Measurements from ENCODE around the gene UPK1B. TPM values are rescaled to one million over a fixed set of nuclear protein-coding genes. Genes with fewer than 3 reads are reported as not detected.
"Not testable (repeated sequence)": the region's sequence is repeated elsewhere in the genome, so short reads cannot be mapped to it uniquely, and the experiment has no call there.

UPK1B gene
- total and polyA plus RNA-seq, 4 donors: 0.08 to 0.23 (median 0.14) TPM

DNA sequence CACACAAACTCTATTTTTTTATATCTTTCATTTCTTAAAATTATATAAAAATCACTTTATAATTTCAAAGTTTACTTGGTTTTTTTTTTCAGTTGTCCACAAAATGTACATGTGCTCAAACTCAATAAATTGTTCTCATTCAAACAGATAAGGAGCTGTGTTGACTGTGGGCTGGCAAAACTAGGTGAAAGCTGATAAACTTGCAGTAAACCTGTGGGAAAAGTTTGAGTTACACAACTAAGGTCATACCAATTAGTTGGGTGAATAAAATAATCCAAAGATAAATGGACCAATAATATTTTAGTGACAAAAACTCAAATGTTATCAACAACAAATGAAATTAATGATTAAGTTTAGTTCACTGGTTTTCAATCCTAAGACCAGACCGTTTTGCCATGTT, 12.6 kb upstream of the UPK1B start:
- TF ChIP-seq EGR1 (IDR thresholded peaks at IDR 0.05; ENCODE audit: low read depth in 2 of 2): no peak
- TF ChIP-seq RXRA (IDR thresholded peaks at IDR 0.05): no peak
- no peak for TF ChIP-seq NR2F2 (IDR thresholded peaks at IDR 0.05)
- no peak for TF ChIP-seq JUND (IDR thresholded peaks at IDR 0.05)
- no peak for TF ChIP-seq HNF4G (IDR thresholded peaks at IDR 0.05)
- TF ChIP-seq SP1 (IDR thresholded peaks at IDR 0.05): no peak
- TF ChIP-seq, protein P1, sequence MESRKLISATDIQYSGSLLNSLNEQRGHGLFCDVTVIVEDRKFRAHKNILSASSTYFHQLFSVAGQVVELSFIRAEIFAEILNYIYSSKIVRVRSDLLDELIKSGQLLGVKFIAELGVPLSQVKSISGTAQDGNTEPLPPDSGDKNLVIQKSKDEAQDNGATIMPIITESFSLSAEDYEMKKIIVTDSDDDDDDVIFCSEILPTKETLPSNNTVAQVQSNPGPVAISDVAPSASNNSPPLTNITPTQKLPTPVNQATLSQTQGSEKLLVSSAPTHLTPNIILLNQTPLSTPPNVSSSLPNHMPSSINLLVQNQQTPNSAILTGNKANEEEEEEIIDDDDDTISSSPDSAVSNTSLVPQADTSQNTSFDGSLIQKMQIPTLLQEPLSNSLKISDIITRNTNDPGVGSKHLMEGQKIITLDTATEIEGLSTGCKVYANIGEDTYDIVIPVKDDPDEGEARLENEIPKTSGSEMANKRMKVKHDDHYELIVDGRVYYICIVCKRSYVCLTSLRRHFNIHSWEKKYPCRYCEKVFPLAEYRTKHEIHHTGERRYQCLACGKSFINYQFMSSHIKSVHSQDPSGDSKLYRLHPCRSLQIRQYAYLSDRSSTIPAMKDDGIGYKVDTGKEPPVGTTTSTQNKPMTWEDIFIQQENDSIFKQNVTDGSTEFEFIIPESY (IDR thresholded peaks at IDR 0.05): no peak
- TF ChIP-seq FOXA2 (IDR thresholded peaks at IDR 0.05): no peak
- TF ChIP-seq FOXA1 (IDR thresholded peaks at IDR 0.05): no peak
- TF ChIP-seq, protein P2, sequence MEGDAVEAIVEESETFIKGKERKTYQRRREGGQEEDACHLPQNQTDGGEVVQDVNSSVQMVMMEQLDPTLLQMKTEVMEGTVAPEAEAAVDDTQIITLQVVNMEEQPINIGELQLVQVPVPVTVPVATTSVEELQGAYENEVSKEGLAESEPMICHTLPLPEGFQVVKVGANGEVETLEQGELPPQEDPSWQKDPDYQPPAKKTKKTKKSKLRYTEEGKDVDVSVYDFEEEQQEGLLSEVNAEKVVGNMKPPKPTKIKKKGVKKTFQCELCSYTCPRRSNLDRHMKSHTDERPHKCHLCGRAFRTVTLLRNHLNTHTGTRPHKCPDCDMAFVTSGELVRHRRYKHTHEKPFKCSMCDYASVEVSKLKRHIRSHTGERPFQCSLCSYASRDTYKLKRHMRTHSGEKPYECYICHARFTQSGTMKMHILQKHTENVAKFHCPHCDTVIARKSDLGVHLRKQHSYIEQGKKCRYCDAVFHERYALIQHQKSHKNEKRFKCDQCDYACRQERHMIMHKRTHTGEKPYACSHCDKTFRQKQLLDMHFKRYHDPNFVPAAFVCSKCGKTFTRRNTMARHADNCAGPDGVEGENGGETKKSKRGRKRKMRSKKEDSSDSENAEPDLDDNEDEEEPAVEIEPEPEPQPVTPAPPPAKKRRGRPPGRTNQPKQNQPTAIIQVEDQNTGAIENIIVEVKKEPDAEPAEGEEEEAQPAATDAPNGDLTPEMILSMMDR (IDR thresholded peaks at IDR 0.05; ENCODE audit: low read depth, low read length, missing input control): no peak
- TF ChIP-seq TAF1 (conservative IDR thresholded peaks at IDR 0.05): no peak
- WGBS: 47% methylated on average over 1 of the region's 1 CpG
- DNase-seq (ENCODE audit: low spot score): no peak
- Histone ChIP-seq H3K27ac (ENCODE audit: low read depth in 1 of 2, low read length in 2 of 2) (no peak overlapping the region), H3K27me3 (ENCODE audit: control insufficient read depth in 4 of 4, insufficient read depth in 4 of 4, low read length in 3 of 4) (peaks cover 0 to 4% (median 0%) of the 10 kb centered on the region in 4 donors), H3K36me3 (ENCODE audit: control insufficient read depth in 4 of 4, insufficient read depth in 3 of 4, low read depth in 1 of 4, low read length in 3 of 4) (no peaks in the 10 kb centered on the region), H3K9me3 (ENCODE audit: control insufficient read depth in 4 of 4, low read length in 3 of 4) (peaks cover 0 to 6% (median 3%) of the 10 kb centered on the region in 4 donors), H3K4me3 (ENCODE audit: low read depth in 1 of 3, low read length in 3 of 3) (no peak overlapping the region), H3K9ac (ENCODE audit: low read depth in 1 of 2, low read length in 2 of 2) (no peak overlapping the region), H3K4me1 (ENCODE audit: control insufficient read depth in 4 of 4, insufficient read depth in 4 of 4, low read length in 3 of 4) (no peaks in the 10 kb centered on the region)

DNA sequence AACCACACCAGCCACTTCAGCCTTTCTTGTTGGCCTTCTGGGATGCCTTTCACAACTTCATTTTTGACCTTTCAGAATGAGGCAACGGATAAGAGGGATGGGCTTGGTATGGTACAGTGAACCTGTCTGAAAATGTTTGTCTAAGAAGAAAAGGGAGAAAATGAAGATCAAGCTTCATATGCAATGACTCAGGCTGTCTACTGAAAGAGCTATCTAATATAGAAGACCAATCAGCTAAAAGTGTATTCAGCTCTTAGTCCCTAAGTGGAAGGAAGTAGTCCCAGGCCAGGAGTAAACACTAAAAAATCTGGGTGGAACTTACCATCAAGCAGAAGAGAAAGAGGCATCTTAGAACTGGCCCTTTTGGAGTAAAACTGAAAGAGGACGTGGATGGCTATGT, 12.2 kb upstream of the UPK1B start:
- Histone ChIP-seq H3K4me1 (ENCODE audit: control insufficient read depth in 4 of 4, insufficient read depth in 4 of 4, low read length in 3 of 4) (no peaks in the 10 kb centered on the region), H3K36me3 (ENCODE audit: control insufficient read depth in 4 of 4, insufficient read depth in 3 of 4, low read depth in 1 of 4, low read length in 3 of 4) (no peaks in the 10 kb centered on the region), H3K9me3 (ENCODE audit: control insufficient read depth in 4 of 4, low read length in 3 of 4) (peaks cover 0 to 6% (median 3%) of the 10 kb centered on the region in 4 donors), H3K27ac (ENCODE audit: low read depth in 1 of 2, low read length in 2 of 2) (no peak overlapping the region), H3K4me3 (ENCODE audit: low read depth in 1 of 3, low read length in 3 of 3) (no peak overlapping the region), H3K9ac (ENCODE audit: low read depth in 1 of 2, low read length in 2 of 2) (no peak overlapping the region), H3K27me3 (ENCODE audit: control insufficient read depth in 4 of 4, insufficient read depth in 4 of 4, low read length in 3 of 4) (peaks cover 0 to 4% (median 0%) of the 10 kb centered on the region in 4 donors)
- DNase-seq (ENCODE audit: low spot score): no peak
- TF ChIP-seq, protein P1 (IDR thresholded peaks at IDR 0.05): no peak
- 57% methylated on average over 2 of the region's 2 CpGs for WGBS

DNA sequence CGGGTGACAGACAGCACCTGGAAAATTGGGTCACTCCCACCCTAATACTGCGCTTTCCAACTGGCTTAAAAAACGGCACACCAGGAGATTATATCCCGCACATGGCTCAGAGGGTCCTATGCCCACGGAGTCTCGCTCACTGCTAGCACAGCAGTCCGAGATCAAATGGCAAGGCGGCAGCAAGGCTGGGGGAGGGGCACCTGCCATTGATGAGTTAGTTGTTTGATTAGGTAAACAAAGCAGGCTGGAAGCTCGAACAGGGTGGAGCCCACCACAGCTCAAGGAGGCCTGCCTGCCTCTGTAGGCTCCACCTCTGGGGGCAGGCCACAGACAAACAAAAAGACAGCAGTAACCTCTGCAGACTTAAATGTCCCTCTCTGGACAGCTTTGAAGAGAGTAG, 8.7 kb upstream of the UPK1B start:
- H3K4me1 ChIP-seq (ENCODE audit: control insufficient read depth in 4 of 4, insufficient read depth in 4 of 4, low read length in 3 of 4); DNase-seq (ENCODE audit: low spot score); H3K4me3 ChIP-seq (ENCODE audit: low read depth in 1 of 3, low read length in 3 of 3); H3K9ac ChIP-seq (ENCODE audit: low read depth in 1 of 2, low read length in 2 of 2); H3K36me3 ChIP-seq (ENCODE audit: control insufficient read depth in 4 of 4, insufficient read depth in 3 of 4, low read depth in 1 of 4, low read length in 3 of 4); H3K27ac ChIP-seq (ENCODE audit: low read depth in 1 of 2, low read length in 2 of 2); H3K9me3 ChIP-seq (ENCODE audit: control insufficient read depth in 4 of 4, low read length in 3 of 4); H3K27me3 ChIP-seq (ENCODE audit: control insufficient read depth in 4 of 4, insufficient read depth in 4 of 4, low read length in 3 of 4): not testable (repeated sequence)
- 89% methylated on average over 9 of the region's 9 CpGs for WGBS
